Suppressor macrophage treated with lipopolysaccharide for 1 hour (primary cell): ENCODE measurements around the gene HERPUD1.
"Not testable (repeated sequence)": the region's sequence is repeated elsewhere in the genome, so short reads cannot be mapped to it uniquely, and the experiment has no call there.

Source experiments
- DNase-seq, 3 donors: peaks; one replicate each; pipeline ENCODE4 v3.0.0-alpha.2; 2020 to 2022

The HERPUD1 gene

DNA sequence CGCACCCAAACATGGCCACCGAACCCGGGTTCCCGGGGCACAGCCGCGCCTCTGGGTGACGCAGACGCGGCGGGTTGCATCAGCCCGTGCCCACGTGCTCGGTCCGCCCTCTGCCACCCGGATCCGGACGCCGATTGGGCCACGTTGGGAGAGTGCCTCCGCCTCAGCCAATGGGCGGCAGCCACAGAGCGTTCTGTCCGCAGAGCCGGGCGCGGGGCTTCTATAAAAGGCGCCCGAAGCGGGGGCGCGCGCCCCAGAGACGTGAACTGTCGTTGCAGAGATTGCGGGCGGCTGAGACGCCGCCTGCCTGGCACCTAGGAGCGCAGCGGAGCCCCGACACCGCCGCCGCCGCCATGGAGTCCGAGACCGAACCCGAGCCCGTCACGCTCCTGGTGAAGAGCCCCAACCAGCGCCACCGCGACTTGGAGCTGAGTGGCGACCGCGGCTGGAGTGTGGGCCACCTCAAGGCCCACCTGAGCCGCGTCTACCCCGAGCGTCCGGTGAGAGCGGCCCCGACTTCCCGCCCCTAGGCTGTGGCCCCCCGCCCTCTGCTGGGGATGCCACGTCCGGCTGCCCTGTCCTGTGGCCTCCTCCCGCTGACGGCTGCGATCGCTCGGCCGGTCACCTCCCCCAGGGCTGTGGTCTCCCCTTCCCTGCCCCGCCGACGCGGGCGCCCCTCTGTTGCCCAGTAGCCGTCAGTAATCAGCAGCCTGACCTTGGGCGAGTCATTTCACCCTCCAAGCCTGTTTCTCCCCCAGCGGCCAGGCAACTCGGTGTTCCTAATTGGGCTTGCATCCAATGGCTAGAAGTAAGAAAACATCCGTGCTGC, at the start of gene HERPUD1:
TSS of gene HERPUD1 (plus strand) at position 251 of the 829 bp plus-strand sequence. CDS start at position 354, 103 bp downstream.
- DNase-seq = peak; percentile 99

- DNase-seq = no peak
Measured at GRCh38 chr16:56883586-56883985, 48.4 kb upstream of the HERPUD1 start.

DNA sequence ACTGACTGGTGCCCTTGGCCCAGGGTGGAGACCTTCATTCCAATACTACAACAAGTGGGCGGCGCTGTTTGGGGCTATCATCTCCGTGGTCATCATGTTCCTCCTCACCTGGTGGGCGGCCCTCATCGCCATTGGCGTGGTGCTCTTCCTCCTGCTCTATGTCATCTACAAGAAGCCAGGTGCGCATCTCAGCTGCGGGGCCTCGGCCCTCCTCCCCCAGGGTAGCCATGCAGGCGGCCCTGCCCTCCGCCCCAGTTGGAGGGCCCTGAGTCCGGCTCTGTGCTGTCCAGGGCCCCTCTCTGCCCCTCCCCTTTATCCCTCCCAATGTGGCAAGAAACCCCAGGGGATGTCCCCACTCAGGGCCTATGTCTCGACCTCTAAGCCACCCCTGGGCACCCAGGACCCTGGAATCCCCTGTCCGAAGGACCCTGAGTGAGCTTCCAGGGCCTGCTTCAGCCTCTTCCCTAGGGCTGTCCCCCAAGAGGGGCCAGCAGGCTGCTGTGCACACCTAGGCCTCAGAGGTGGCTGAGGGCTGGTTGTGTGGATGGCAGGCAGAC, 47.8 kb upstream of the HERPUD1 start:
- DNase-seq = no peak

DNA sequence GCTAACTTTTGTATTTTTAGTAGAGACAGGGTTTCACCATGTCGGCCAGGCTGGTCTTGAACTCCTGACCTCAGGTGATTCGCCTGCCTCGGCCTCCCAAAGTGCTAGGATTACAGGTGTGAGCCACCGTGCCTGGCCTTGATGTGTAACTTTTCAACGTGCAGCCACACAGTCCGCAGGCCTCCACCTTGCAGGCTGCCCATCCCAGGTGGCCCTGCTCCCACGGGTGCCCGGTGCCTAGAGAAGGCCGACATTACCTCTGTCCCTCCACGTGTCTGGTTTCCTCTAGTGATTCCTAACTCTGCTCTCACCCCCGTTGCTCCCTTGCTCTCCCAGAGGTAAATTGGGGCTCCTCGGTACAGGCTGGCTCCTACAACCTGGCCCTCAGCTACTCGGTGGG, 47.0 kb upstream of the HERPUD1 start:
- not testable (repeated sequence) for DNase-seq

GRCh38 chr16:56885446-56886162, 46.3 kb upstream of the HERPUD1 start:
- no peak for DNase-seq

DNA sequence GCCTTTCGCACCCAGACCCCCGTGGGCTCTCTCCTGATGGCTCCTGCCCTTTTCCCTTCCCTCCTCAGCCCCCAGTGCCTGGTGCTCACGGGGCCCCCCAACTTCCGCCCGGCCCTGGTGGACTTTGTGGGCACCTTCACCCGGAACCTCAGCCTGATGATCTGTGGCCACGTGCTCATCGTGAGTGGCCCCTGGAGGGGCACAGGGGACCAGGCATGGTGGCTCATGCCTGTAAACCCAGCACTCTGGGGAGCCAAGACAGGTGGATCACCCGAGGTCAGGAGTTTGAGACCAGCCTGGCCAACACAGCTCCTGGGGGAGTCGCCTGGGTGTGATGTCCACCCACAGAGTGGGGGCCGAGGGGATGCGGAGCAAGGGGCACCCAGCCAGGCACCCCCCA, 45.6 kb upstream of the HERPUD1 start:
- DNase-seq = no peak

DNA sequence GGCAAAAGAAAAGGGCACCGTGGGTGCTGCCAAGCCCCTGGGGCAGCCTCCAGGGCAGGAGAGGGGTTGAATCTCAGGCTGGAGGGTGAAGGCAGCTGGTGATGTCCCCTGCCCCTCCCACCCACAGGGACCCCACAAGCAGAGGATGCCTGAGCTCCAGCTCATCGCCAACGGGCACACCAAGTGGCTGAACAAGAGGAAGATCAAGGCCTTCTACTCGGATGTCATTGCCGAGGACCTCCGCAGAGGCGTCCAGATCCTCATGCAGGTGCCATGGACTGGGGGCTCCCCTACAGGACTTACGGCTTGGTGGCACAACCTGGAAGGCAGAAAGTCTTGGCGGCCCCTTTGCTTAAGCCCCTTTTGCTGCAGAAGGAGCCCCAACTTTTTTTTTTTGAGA, 45.1 kb upstream of the HERPUD1 start:
- no peak for DNase-seq

DNA sequence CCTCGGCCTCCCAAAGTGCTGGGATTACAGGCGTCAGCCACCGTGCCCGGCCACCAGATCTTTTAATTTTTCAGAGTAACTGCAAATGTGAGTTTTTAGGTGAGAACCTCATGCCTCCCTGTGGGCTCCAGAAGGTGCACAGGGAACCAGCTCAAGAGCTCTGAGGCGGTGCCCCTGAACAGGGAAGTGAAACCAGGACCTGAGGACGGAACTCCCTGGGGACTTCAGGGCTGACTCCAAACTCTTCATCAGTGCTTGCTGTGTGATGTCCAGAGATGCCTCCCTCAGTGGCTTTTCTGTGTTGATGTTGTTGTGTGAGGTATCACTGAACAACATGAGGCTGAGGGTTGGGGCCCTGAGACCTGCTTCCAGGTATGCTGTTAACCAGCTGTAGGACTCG, 43.1 kb upstream of the HERPUD1 start:
- peak; percentile 72 to 74 (median 73) for DNase-seq

GRCh38 chr16:56889206-56889605, 42.7 kb upstream of the HERPUD1 start:
- no peak for DNase-seq

- no peak for DNase-seq
Measured at GRCh38 chr16:56891685-56892084, 40.3 kb upstream of the HERPUD1 start.

DNA sequence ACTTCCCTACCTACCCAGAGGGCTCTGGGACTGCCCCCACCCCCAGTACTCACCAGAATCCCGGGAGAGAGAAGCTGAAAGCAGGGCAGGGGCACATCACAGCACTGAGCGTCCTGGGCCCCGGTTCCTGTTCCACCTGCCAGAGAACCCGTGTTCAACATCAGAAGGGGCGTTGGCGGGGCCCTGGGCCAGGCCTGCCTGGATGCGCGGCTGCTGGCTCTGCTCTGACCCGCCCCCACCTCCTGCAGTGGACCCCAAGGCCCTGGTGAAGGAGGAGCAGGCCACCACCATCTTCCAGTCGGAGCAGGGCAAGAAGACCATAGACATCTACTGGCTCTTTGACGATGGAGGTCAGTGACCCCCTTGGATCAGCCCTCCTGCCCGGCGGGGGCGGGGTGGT, 39.2 kb upstream of the HERPUD1 start:
- DNase-seq = no peak

- DNase-seq = no peak
Measured at GRCh38 chr16:56894331-56894917, 37.5 kb upstream of the HERPUD1 start.

GRCh38 chr16:56895813-56896212, 36.1 kb upstream of the HERPUD1 start:
- DNase-seq = no peak

- no peak for DNase-seq
Measured at GRCh38 chr16:56896244-56896643, 35.7 kb upstream of the HERPUD1 start.

GRCh38 chr16:56897026-56897799, 34.7 kb upstream of the HERPUD1 start:
- DNase-seq = no peak

DNA sequence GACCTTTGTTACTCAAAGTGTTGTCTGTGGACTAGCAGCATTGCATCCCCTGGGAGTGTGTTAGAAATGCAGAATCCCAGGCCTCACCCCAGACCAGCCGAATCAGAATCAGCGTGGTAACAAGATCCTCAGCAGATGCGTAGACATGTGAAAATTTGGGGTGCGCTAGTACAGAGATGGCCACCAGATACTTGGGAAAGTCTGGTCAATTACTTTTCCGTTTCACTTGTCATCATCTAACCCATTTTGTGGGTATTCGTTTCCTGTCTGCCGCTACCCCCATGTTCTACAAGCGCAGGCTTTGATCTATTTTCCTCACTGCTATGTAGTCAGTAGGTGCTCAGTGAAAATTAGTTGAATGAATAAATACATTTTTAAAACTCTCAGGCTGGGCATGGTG, 33.1 kb upstream of the HERPUD1 start:
- DNase-seq = no peak

DNA sequence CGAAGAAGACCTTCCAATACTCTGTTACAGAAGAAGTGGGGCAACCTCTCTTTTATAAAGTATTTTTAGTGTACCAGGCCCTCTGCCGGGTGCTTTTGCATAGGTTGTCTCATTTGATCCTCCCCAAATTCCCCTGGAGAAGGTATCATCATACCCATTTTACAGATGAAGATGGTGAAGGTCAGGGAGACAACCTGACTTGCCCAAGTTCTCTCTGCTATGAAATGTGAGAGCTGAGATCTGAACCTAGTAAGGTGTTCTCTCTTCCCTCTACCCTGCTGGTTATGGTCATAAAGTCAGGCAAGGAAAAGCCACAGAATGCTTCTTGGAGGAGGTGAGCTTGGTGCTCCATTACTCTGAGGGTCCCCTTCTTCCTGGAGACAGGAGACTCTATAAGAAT, 28.1 kb upstream of the HERPUD1 start:
- DNase-seq = no peak

DNA sequence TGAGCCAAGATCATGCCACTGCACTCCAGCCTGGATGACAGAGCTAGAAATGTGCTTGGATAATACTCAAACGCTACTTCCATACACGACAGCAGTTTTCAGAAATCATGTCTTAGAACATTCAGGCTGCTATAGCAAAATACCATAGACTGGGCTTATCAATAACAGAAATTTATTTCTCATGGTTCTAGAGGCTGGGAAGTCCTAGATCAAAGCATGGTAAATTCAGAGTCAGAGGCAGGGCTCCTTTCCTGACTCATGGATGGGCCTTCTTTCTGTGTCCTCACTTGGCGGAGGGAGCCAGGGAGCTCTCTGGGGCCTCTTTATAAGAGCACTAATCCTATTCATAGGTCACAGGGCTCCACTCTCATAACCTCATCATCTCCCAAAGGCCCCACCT, 24.5 kb upstream of the HERPUD1 start:
- no peak for DNase-seq

DNA sequence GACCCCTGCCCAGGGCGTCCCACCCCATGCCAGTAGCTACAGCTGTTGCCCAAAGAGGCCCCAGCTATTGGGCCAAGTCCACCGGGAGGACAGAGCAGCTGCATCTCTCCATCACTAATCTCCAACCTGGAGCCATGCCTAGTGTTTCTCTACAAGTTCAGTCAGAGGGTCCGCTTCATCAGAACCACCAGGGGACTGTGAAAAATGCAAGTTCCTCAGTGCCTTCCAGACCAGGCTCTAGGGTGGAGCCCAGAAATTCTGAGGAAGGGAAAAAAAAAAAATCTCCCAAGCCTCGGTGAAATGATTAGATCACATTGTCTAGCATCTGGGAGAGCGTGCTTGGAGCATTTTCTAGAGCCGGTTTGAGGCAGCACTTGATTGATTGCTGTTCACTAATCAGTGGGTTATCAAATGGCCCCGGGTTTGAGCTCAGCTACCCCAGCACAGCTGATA, 22.4 kb upstream of the HERPUD1 start:
- peak in 2 of 3 donors; percentile 34 to 35 for DNase-seq

GRCh38 chr16:56910112-56910511, 21.8 kb upstream of the HERPUD1 start:
- DNase-seq = no peak

DNA sequence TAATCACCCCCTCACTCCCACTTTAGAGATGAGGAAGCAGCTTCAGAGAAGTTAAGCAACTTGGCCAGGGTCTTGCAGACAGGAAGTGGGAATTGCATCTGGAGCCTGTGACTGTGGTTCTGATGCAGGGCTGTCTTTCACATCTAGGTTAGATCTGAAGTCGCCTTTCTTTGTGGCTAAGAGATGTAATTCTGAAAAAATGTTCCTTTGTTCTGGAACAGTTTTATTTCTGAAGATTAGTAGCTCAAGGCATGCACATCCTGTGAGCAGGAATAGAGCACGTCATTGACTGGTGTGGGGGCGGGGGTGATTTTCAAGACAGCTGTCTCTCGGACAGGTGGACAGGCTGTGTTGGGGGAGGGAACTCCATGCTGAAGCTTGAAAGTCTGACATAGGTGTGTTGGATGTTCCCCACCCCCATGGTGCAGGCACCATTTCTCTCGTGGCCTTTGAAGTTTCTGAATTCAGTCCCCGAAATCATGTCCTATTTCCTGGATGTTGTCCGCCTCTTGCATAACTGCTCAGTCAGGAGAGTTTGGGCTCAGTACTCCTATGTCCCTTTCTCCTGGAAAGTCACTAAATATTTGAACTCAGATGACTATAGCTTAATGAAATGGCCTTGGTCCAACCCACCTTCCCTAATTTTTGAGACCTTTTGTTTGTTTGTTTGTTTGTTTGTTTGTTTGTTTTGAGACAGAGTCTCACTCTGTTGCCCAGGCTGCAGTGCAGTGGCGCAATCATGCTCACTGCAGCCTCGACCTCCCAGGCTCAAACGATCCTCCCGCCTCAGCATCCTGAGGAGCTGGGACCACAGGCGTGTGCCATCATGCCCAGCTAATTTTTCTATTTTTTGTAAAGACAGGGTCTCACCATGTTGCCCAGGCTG, 21.0 kb upstream of the HERPUD1 start:
- DNase-seq = peak; percentile 79 to 89 (median 88)
